Suprapubic skin (tissue), 4 donors: ENCODE measurements around the gene COL4A1. TPM values are rescaled to one million over a fixed set of nuclear protein-coding genes. Genes with fewer than 3 reads are reported as not detected.

Source experiments
- DNase-seq, 2 donors: peaks; one replicate each; pipeline ENCODE4 v3.0.0-alpha.2; 2019; ENCODE audit warnings: low spot score in 2 of 2
- H3K27ac ChIP-seq: fragments of 200-600 bp; sonication (generic); one replicate; pipeline ENCODE4 v1.5.1; 2019
- H3K27me3 ChIP-seq: fragments of 200-600 bp; sonication (generic); one replicate; pipeline ENCODE4 v1.5.1; 2019
- H3K36me3 ChIP-seq: fragments of 200-600 bp; sonication (generic); one replicate; pipeline ENCODE4 v1.5.1; 2019
- H3K4me1 ChIP-seq: fragments of 200-600 bp; sonication (generic); one replicate; pipeline ENCODE4 v1.5.1; 2019
- H3K4me3 ChIP-seq: fragments of 200-600 bp; sonication (generic); one replicate; pipeline ENCODE4 v1.5.1; 2019; ENCODE audit warnings: mild to moderate bottlenecking
- H3K9me3 ChIP-seq: fragments of 200-600 bp; sonication (generic); one replicate; pipeline ENCODE4 v1.5.1; 2019
- CTCF ChIP-seq, 2 donors: fragments of 200-600 bp in 1 of 2; fragments of 450-650 bp in 1 of 2; sonication (generic) in 1 of 2; IDR thresholded peaks; one replicate each; pipeline ENCODE4 v1.5.1; 2016 to 2019; ENCODE audit warnings: antibody characterized with exemption in 2 of 2, mild to moderate bottlenecking in 1 of 2, moderate library complexity in 1 of 2
- EP300 ChIP-seq: sonication (generic); formaldehyde crosslinking; IDR thresholded peaks from one replicate; pipeline ENCODE4 v1.6.1; 2017; ENCODE audit warnings: antibody characterized with exemption
- POLR2A ChIP-seq, 2 donors: fragments of 450-650 bp; IDR thresholded peaks; one replicate each; pipeline ENCODE4 v1.6.1; 2017; ENCODE audit warnings: antibody characterized with exemption in 2 of 2, mild to moderate bottlenecking in 2 of 2, moderate library complexity in 2 of 2
- POLR2AphosphoS5 ChIP-seq, 3 donors: sonication (generic); formaldehyde crosslinking; IDR thresholded peaks; one replicate each; pipeline ENCODE4 v1.6.1; 2017; ENCODE audit warnings: antibody characterized with exemption in 3 of 3
- WGBS: methylation state at CpG from one replicate; pipeline ENCODE4 v1.1.5; 2018; 5-methylcytosine and 5-hydroxymethylcytosine counted together
- total RNA-seq, 4 donors: library from RNA; depleted of rRNA; stranded (reverse); fragments of >200 nt; gene quantifications; one replicate each; pipeline ENCODE4 v1.1.0, GENCODE V29; 2016

Gene COL4A1
- total RNA-seq = 10 to 100 TPM; 36.7 to 60.8 (median 43.6) TPM

GRCh38 chr13:110306960-110307766 lies at the start of gene COL4A1, which contains the start of gene COL4A2:
Gene COL4A1 (minus strand): TSS chr13:110307157. CDS start chr13:110307027, 130 bp downstream.
Gene COL4A2 (plus strand): TSS chr13:110307284. CDS start chr13:110307904, 620 bp downstream.
- Histone ChIP-seq H3K4me3 (peak within 1 kb of the TSS; percentile 72), H3K27me3 (peaks cover 85% of the 10 kb centered on the region), H3K9me3 (no peaks in the 10 kb centered on the region), H3K4me1 (peaks cover 40% of the 10 kb centered on the region), H3K27ac (peak within 1 kb of the TSS; percentile 88), H3K36me3 (no peaks in the 10 kb centered on the region)
- TF ChIP-seq CTCF (IDR thresholded peaks at IDR 0.05) = no peak
- TF ChIP-seq POLR2AphosphoS5 (IDR thresholded peaks at IDR 0.05) = peak in 1 of 3 donors; percentile 69
- TF ChIP-seq POLR2A (IDR thresholded peaks at IDR 0.05) = peak; percentile 41 to 80
- WGBS = 0% methylated on average over 6 of the region's 96 CpGs
- peak in 1 of 2 donors; percentile 80 for DNase-seq

GRCh38 chr13:110356362-110356761 lies 49.4 kb upstream of the COL4A1 start:
- 72% methylated on average over 12 of the region's 12 CpGs for WGBS
- no peak overlapping the region for H3K4me3 ChIP-seq
- peaks cover 6% of the 10 kb centered on the region for H3K4me1 ChIP-seq
- no peaks in the 10 kb centered on the region for H3K27me3 ChIP-seq
- H3K27ac ChIP-seq = no peak overlapping the region
- H3K9me3 ChIP-seq = no peaks in the 10 kb centered on the region
- TF ChIP-seq EP300 = no peak
- TF ChIP-seq POLR2A (IDR thresholded peaks at IDR 0.05) = no peak
- TF ChIP-seq POLR2AphosphoS5 (IDR thresholded peaks at IDR 0.05) = no peak
- no peak for TF ChIP-seq CTCF (IDR thresholded peaks at IDR 0.05)
- H3K36me3 ChIP-seq = no peaks in the 10 kb centered on the region
- no peak for DNase-seq

GRCh38 chr13:110354715-110355473 lies 47.9 kb upstream of the COL4A1 start:
- no peak for DNase-seq
- Histone ChIP-seq H3K9me3 (no peaks in the 10 kb centered on the region), H3K36me3 (no peaks in the 10 kb centered on the region), H3K4me3 (no peak overlapping the region), H3K27ac (no peak overlapping the region), H3K4me1 (no peaks in the 10 kb centered on the region), H3K27me3 (no peaks in the 10 kb centered on the region)
- no peak for TF ChIP-seq EP300
- no peak for TF ChIP-seq POLR2AphosphoS5 (IDR thresholded peaks at IDR 0.05)
- TF ChIP-seq CTCF (IDR thresholded peaks at IDR 0.05) = no peak
- TF ChIP-seq POLR2A (IDR thresholded peaks at IDR 0.05) = no peak
- 85% methylated on average over 5 of the region's 5 CpGs for WGBS

- Histone ChIP-seq H3K36me3 (no peaks in the 10 kb centered on the region), H3K4me1 (peaks cover 5% of the 10 kb centered on the region), H3K9me3 (no peaks in the 10 kb centered on the region), H3K27ac (no peak overlapping the region), H3K27me3 (no peaks in the 10 kb centered on the region), H3K4me3 (no peak overlapping the region)
- TF ChIP-seq POLR2A (IDR thresholded peaks at IDR 0.05) (no peak), POLR2AphosphoS5 (IDR thresholded peaks at IDR 0.05) (no peak), EP300 (no peak), CTCF (IDR thresholded peaks at IDR 0.05) (no peak)
- WGBS = 75% methylated on average over 6 of the region's 6 CpGs
- DNase-seq = no peak
These were observed 47.2 kb upstream of the COL4A1 start for GRCh38 chr13:110354123-110354627.
